HepG2 (cell line): ENCODE measurements around the gene TK1. TPM values are rescaled to one million over a fixed set of nuclear protein-coding genes. Genes with fewer than 3 reads are reported as not detected.

Source experiments
- ARID5B ChIP-seq: IDR thresholded peaks from 2 replicates; pipeline ENCODE4 v1.4.0; 2020; ENCODE audit warnings: mild to moderate bottlenecking, missing genetic modification reagents
- ATF2 ChIP-seq: sonication (generic); formaldehyde crosslinking; IDR thresholded peaks from 2 replicates; pipeline ENCODE4 v1.4.0; 2020; ENCODE audit warnings: missing genetic modification reagents
- CC2D1A ChIP-seq: sonication (generic); formaldehyde crosslinking; IDR thresholded peaks from 2 replicates; pipeline ENCODE4 v1.8.1; 2023; ENCODE audit warnings: mild to moderate bottlenecking, missing genetic modification reagents
- FOXK1 ChIP-seq: sonication (generic); formaldehyde crosslinking; IDR thresholded peaks from 2 replicates; pipeline ENCODE4 v1.4.0; 2020; ENCODE audit warnings: low read depth, missing genetic modification reagents, borderline replicate concordance
- HOXA5 ChIP-seq: sonication (generic); formaldehyde crosslinking; IDR thresholded peaks from 2 replicates; pipeline ENCODE4 v1.4.0; 2020; ENCODE audit warnings: missing genetic modification reagents
- ISL2 ChIP-seq: sonication (generic); formaldehyde crosslinking; IDR thresholded peaks from 2 replicates; pipeline ENCODE4 v1.5.0; 2020; ENCODE audit warnings: missing genetic modification reagents
- KMT2A ChIP-seq: sonication (generic); formaldehyde crosslinking; IDR thresholded peaks from 2 replicates; pipeline ENCODE4 v1.4.0; 2020; ENCODE audit warnings: missing genetic modification reagents
- MIXL1 ChIP-seq: IDR thresholded peaks from 2 replicates; pipeline ENCODE4 v1.6.1; 2016
- NR2F2 ChIP-seq: IDR thresholded peaks from 2 replicates; pipeline ENCODE4 v1.6.1; 2012; ENCODE audit warnings: low read depth, inconsistent platforms, borderline replicate concordance
- POLR2G ChIP-seq: fragments of 200-400 bp; formaldehyde crosslinking; IDR thresholded peaks from 2 replicates; pipeline ENCODE4 v1.6.1; 2018; ENCODE audit warnings: mild to moderate bottlenecking, low read depth, low read length, moderate library complexity
- SMYD3 ChIP-seq: sonication (generic); formaldehyde crosslinking; IDR thresholded peaks from 2 replicates; pipeline ENCODE4 v1.8.1; 2023; ENCODE audit warnings: mild to moderate bottlenecking, missing genetic modification reagents
- SOX13 ChIP-seq, 3 experiments: fragments of 450-650 bp in 1 of 3; sonication (generic) in 1 of 3; formaldehyde crosslinking in 1 of 3; IDR thresholded peaks in 2 of 3; conservative IDR thresholded peaks in 1 of 3; 2 replicates each; pipeline versions ENCODE4 v1.5.0 to v1.6.1; 2016 to 2020; ENCODE audit warnings: antibody characterized with exemption in 1 of 3, mild to moderate bottlenecking in 1 of 3, missing compliant biosample characterization in 1 of 3, missing genetic modification reagents in 1 of 3, moderate library complexity in 1 of 3
- TSC22D2 ChIP-seq: sonication (generic); formaldehyde crosslinking; IDR thresholded peaks from 2 replicates; pipeline ENCODE4 v1.5.1; 2020; ENCODE audit warnings: missing genetic modification reagents, mild to moderate bottlenecking, borderline replicate concordance
- ZC3H13 ChIP-seq: sonication (generic); formaldehyde crosslinking; IDR thresholded peaks from 2 replicates; pipeline ENCODE4 v1.8.1; 2023; ENCODE audit warnings: mild to moderate bottlenecking, missing genetic modification reagents, moderate library complexity
- ZNF556 ChIP-seq: sonication (generic); formaldehyde crosslinking; IDR thresholded peaks from 2 replicates; pipeline ENCODE4 v1.4.0; 2020; ENCODE audit warnings: mild to moderate bottlenecking, missing genetic modification reagents, borderline replicate concordance
- ZNF782 ChIP-seq: sonication (generic); formaldehyde crosslinking; IDR thresholded peaks from 2 replicates; pipeline ENCODE4 v1.4.0; 2020; ENCODE audit warnings: missing genetic modification reagents, mild to moderate bottlenecking, borderline replicate concordance
- ZSCAN5A ChIP-seq: sonication (generic); formaldehyde crosslinking; IDR thresholded peaks from 2 replicates; pipeline ENCODE4 v1.8.0; 2022; ENCODE audit warnings: mild to moderate bottlenecking, missing genetic modification reagents, borderline replicate concordance
- polyA plus RNA-seq, 8 experiments: library from polyadenylated mRNA; depleted of rRNA in 3 of 8; stranded (reverse) in 7 of 8; unstranded in 1 of 8; fragments of >200 nt; fragmentation: Illumina TruSeq in 4 of 8; extraction: Trizol in 4 of 8; gene quantifications; 2 replicates each; pipeline versions ENCODE4 v1.2.1 to v1.2.3, GENCODE V29; 2011 to 2016; ENCODE audit warnings: low read depth in 4 of 8, missing spikeins in 1 of 8, mixed read lengths in 1 of 8; ENCODE audit not compliant: insufficient read depth in 1 of 8
- total RNA-seq, 5 experiments: library from RNA; depleted of rRNA; stranded (reverse); fragments of >200 nt; fragmentation: Illumina TruSeq; extraction: Trizol; gene quantifications; 2 replicates each; pipeline ENCODE4 v1.2.3, GENCODE V29; 2016; ENCODE audit warnings: low read depth in 1 of 5
- TF ChIP-seq, protein P1 (sequence below), 2 experiments: sonication (generic) in 1 of 2; formaldehyde crosslinking in 1 of 2; IDR thresholded peaks; 2 replicates each; pipeline versions ENCODE4 v1.4.0 to v1.6.1; 2018 to 2020; ENCODE audit warnings: missing genetic modification reagents in 2 of 2, borderline replicate concordance in 1 of 2, low read depth in 1 of 2, mild to moderate bottlenecking in 1 of 2, missing biosample characterization in 1 of 2

Gene TK1
- total and polyA plus RNA-seq, 2 of the 13 experiments (the other 11 are each of a cell fraction or from before 2014, with no cell fraction given) = 45.0 to 96.0 TPM

GRCh38 chr17:78127239-78127887 is 59.5 kb downstream of the TK1 start (continued):
- TF ChIP-seq ATF2 (peak; percentile 73), ISL2 (CRISPR knock-in tag) (peak; percentile 56; the same call in 1 of the 2 replicates), ZC3H13 (CRISPR knock-in tag) (peak; percentile 79; the same call in 1 of the 2 replicates), NR2F2 (peak; percentile 74), SOX13 (IDR thresholded peaks at IDR 0.05) (no peak), SOX13 (CRISPR knock-in tag; conservative IDR thresholded peaks at IDR 0.05 in 1 of 2, IDR thresholded peaks at IDR 0.05 in 1 of 2) (peak in 1 of 2 experiments; percentile 60; a peak in 1 of 4 replicates), ZNF556 (CRISPR knock-in tag) (peak; percentile 75; the same call in 1 of the 2 replicates), FOXK1 (CRISPR knock-in tag) (peak; percentile 25; the same call in 1 of the 2 replicates), KMT2A (peak; percentile 5; the same call in 1 of the 2 replicates), ZNF782 (peak; percentile 93; the same call in 1 of the 2 replicates), ARID5B (CRISPR knock-in tag) (peak; percentile 66), MIXL1 (CRISPR knock-in tag) (peak; percentile 93), TSC22D2 (CRISPR knock-in tag) (peak; percentile 57; the same call in 1 of the 2 replicates), POLR2G (peak; percentile 78), CC2D1A (0 out of 2 replicates have a peak, but pooled peaks have one; percentile 86), SMYD3 (CRISPR knock-in tag) (peak; percentile 48; the same call in 1 of the 2 replicates), ZSCAN5A (CRISPR knock-in tag) (0 out of 2 replicates have a peak, but pooled peaks have one; percentile 57), HOXA5 (no peak; the same call in 1 of the 2 replicates)
- TF ChIP-seq, protein P1, sequence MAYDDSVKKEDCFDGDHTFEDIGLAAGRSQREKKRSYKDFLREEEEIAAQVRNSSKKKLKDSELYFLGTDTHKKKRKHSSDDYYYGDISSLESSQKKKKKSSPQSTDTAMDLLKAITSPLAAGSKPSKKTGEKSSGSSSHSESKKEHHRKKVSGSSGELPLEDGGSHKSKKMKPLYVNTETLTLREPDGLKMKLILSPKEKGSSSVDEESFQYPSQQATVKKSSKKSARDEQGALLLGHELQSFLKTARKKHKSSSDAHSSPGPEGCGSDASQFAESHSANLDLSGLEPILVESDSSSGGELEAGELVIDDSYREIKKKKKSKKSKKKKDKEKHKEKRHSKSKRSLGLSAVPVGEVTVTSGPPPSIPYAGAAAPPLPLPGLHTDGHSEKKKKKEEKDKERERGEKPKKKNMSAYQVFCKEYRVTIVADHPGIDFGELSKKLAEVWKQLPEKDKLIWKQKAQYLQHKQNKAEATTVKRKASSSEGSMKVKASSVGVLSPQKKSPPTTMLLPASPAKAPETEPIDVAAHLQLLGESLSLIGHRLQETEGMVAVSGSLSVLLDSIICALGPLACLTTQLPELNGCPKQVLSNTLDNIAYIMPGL (CRISPR knock-in tag; IDR thresholded peaks at IDR 0.05; ENCODE audit: borderline replicate concordance in 1 of 2, low read depth in 1 of 2) = peak in 1 of 2 experiments; percentile 72; a peak in 3 of 4 replicates
